Muscle layer of colon (tissue), 2 donors: ENCODE data around the gene TTLL10.

Experiments
- H3K27ac ChIP-seq: one replicate; pipeline ENCODE4 v1.7.0; 2013; ENCODE audit warnings: low read depth, mild to moderate bottlenecking, low read length, moderate library complexity
- H3K27me3 ChIP-seq, 2 donors: one replicate each; pipeline ENCODE4 v1.7.0; 2013; ENCODE audit warnings: low read length in 2 of 2, mild to moderate bottlenecking in 2 of 2; ENCODE audit not compliant: insufficient read depth in 2 of 2, control insufficient read depth in 1 of 2
- H3K36me3 ChIP-seq: one replicate; pipeline ENCODE4 v1.7.0; 2013; ENCODE audit warnings: mild to moderate bottlenecking, low read length; ENCODE audit not compliant: insufficient read depth
- H3K4me1 ChIP-seq: one replicate; pipeline ENCODE4 v1.7.0; 2013; ENCODE audit warnings: mild to moderate bottlenecking, low read length; ENCODE audit not compliant: insufficient read depth
- H3K4me3 ChIP-seq, 2 donors: one replicate each; pipeline ENCODE4 v1.7.0; 2013; ENCODE audit warnings: low read length in 2 of 2, low read depth in 1 of 2, mild to moderate bottlenecking in 1 of 2, moderate library complexity in 1 of 2
- H3K9ac ChIP-seq: one replicate; pipeline ENCODE4 v1.7.0; 2013; ENCODE audit warnings: low read length
- H3K9me3 ChIP-seq: one replicate; pipeline ENCODE4 v1.7.0; 2013; ENCODE audit warnings: mild to moderate bottlenecking, low read length
- donor health status: abdominal sarcoma.
- donor health status: Adenocarcinoma of cecum.

TTLL10 gene

GRCh38 chr1:1226566-1227362 is 53.1 kb downstream of the TTLL10 start:
- Histone ChIP-seq H3K4me1 (peaks cover 21% of the 10 kb centered on the region), H3K27ac (no peak overlapping the region), H3K9me3 (no peaks in the 10 kb centered on the region), H3K4me3 (no peak overlapping the region), H3K27me3 (no peaks in the 10 kb centered on the region), H3K36me3 (peaks cover 35% of the 10 kb centered on the region), H3K9ac (no peak overlapping the region)

GRCh38 chr1:1227386-1227785 is 53.7 kb downstream of the TTLL10 start:
- no peak overlapping the region for H3K27ac ChIP-seq
- H3K27me3 ChIP-seq = no peaks in the 10 kb centered on the region
- H3K36me3 ChIP-seq = peaks cover 34% of the 10 kb centered on the region
- H3K9me3 ChIP-seq = no peaks in the 10 kb centered on the region
- H3K4me3 ChIP-seq = no peak overlapping the region
- H3K9ac ChIP-seq = no peak overlapping the region
- H3K4me1 ChIP-seq = peaks cover 21% of the 10 kb centered on the region

GRCh38 chr1:1228187-1228586 is 54.5 kb downstream of the TTLL10 start:
- Histone ChIP-seq H3K27ac (no peak overlapping the region), H3K4me3 (no peak overlapping the region), H3K9me3 (no peaks in the 10 kb centered on the region), H3K36me3 (peaks cover 26% of the 10 kb centered on the region), H3K4me1 (peaks cover 25% of the 10 kb centered on the region), H3K27me3 (no peaks in the 10 kb centered on the region), H3K9ac (no peak overlapping the region)

GRCh38 chr1:1228596-1229321 is 55.1 kb downstream of the TTLL10 start:
- Histone ChIP-seq H3K36me3 (peaks cover 25% of the 10 kb centered on the region), H3K9ac (no peak overlapping the region), H3K27me3 (no peaks in the 10 kb centered on the region), H3K27ac (no peak overlapping the region), H3K4me3 (no peak overlapping the region), H3K4me1 (peaks cover 25% of the 10 kb centered on the region), H3K9me3 (no peaks in the 10 kb centered on the region)

GRCh38 chr1:1229770-1230169 is 56.1 kb downstream of the TTLL10 start:
- peak overlapping the region in 1 of 2 donors; percentile 99 for H3K4me3 ChIP-seq
- no peaks in the 10 kb centered on the region for H3K27me3 ChIP-seq
- peaks cover 30% of the 10 kb centered on the region for H3K36me3 ChIP-seq
- no peak overlapping the region for H3K9ac ChIP-seq
- no peaks in the 10 kb centered on the region for H3K9me3 ChIP-seq
- peaks cover 25% of the 10 kb centered on the region for H3K4me1 ChIP-seq
- H3K27ac ChIP-seq = no peak overlapping the region

- peaks cover 25% of the 10 kb centered on the region for H3K4me1 ChIP-seq
- H3K27ac ChIP-seq = peak overlapping the region; percentile 75
Observed at GRCh38 chr1:1230656-1231399, 57.1 kb downstream of the TTLL10 start.

GRCh38 chr1:1231400-1232207 is 57.9 kb downstream of the TTLL10 start, which contains the start of gene SDF4:
SDF4 (minus strand) TSS chr1:1232001; CDS start chr1:1228772, 3,229 bp downstream.
- H3K9me3 ChIP-seq = no peaks in the 10 kb centered on the region
- peak within 1 kb of the TSS; percentile 66 to 99 for H3K4me3 ChIP-seq
- peaks cover 25% of the 10 kb centered on the region for H3K4me1 ChIP-seq
- peaks cover 17% of the 10 kb centered on the region for H3K36me3 ChIP-seq
- peaks cover 0 to 2% of the 10 kb centered on the region in 2 donors for H3K27me3 ChIP-seq
- peak within 1 kb of the TSS; percentile 76 for H3K9ac ChIP-seq
- H3K27ac ChIP-seq = peak within 1 kb of the TSS; percentile 75

More at GRCh38 chr1:1230656-1231399, 57.1 kb downstream of the TTLL10 start:
- Histone ChIP-seq H3K36me3 (peaks cover 19% of the 10 kb centered on the region), H3K27me3 (no peaks in the 10 kb centered on the region), H3K9me3 (no peaks in the 10 kb centered on the region), H3K4me3 (peak overlapping the region; percentile 66 to 99), H3K9ac (peak overlapping the region; percentile 76)

- Histone ChIP-seq H3K4me1 (peaks cover 25% of the 10 kb centered on the region), H3K27ac (peak within 1 kb of the TSS; percentile 75), H3K27me3 (peaks cover 0 to 9% of the 10 kb centered on the region in 2 donors), H3K9ac (peak within 1 kb of the TSS; percentile 76), H3K9me3 (no peaks in the 10 kb centered on the region), H3K36me3 (peaks cover 17% of the 10 kb centered on the region), H3K4me3 (peak within 1 kb of the TSS; percentile 66 to 99)
Observed at GRCh38 chr1:1232208-1232795, 58.6 kb downstream of the TTLL10 start, which contains the start of gene B3GALT6. B3GALT6 (plus strand) TSS chr1:1232237; CDS start chr1:1232279, 42 bp downstream.

GRCh38 chr1:1232796-1233566 is 59.3 kb downstream of the TTLL10 start:
- Histone ChIP-seq H3K36me3 (peaks cover 11% of the 10 kb centered on the region), H3K27me3 (peaks cover 0 to 16% of the 10 kb centered on the region in 2 donors), H3K4me1 (peaks cover 25% of the 10 kb centered on the region), H3K4me3 (peak overlapping the region; percentile 27 to 36), H3K27ac (no peak overlapping the region), H3K9ac (no peak overlapping the region), H3K9me3 (no peaks in the 10 kb centered on the region)

- Histone ChIP-seq H3K36me3 (peaks cover 11% of the 10 kb centered on the region), H3K9ac (no peak overlapping the region), H3K27me3 (peaks cover 0 to 21% of the 10 kb centered on the region in 2 donors), H3K4me3 (no peak overlapping the region), H3K9me3 (no peaks in the 10 kb centered on the region), H3K4me1 (peaks cover 25% of the 10 kb centered on the region), H3K27ac (no peak overlapping the region)
Observed at GRCh38 chr1:1233567-1233892, 59.9 kb downstream of the TTLL10 start.
